ENCODE data around the gene TMEM244. TPM values are rescaled to one million over a fixed set of nuclear protein-coding genes. Genes with fewer than 3 reads are reported as not detected.

TMEM244 gene
- total RNA-seq (2011; cell fraction: chromatin; rRNA removed; ENCODE audit: low replicate concordance) = not detected in 2 replicates
- total RNA-seq (2011; cell fraction: nucleolus; rRNA removed) = not detected in 2 replicates
- not detected in 2 replicates for total RNA-seq (2011; cell fraction: nucleoplasm; rRNA removed)
- total RNA-seq (2014; rRNA removed) (not detected in 2 replicates), total RNA-seq (2014; rRNA removed; fragmentation: Illumina TruSeq; extraction: Trizol) (not detected in 2 replicates), total RNA-seq (2015; rRNA removed; fragmentation: Illumina TruSeq; extraction: Trizol) (not detected in 2 replicates), total RNA-seq (2021) (not detected in 2 replicates), polyA plus RNA-seq (2011; rRNA removed) (not detected in 2 replicates), polyA plus RNA-seq (2014; fragmentation: Illumina TruSeq; extraction: Trizol) (not detected in 2 replicates), polyA plus RNA-seq (2014; fragmentation: Nextera tagmentation; extraction: Ambion mirVana) (not detected), polyA plus RNA-seq (2014; rRNA removed) (not detected in 2 replicates), polyA minus RNA-seq (2011; rRNA and poly(A)+ RNA removed) (not detected in 2 replicates), Bru-seq, nascent RNA (percentile 9 among the genes with signal in this experiment), BruChase-seq, experiment 1, labeled RNA remaining after a 2-hour chase (not detected), BruChase-seq, experiment 2, labeled RNA remaining after a 6-hour chase (percentile 6 among the genes with signal in this experiment)
- not detected in 2 replicates for polyA plus RNA-seq (2011; cell fraction: cytosol; rRNA removed)
- polyA plus RNA-seq (2011; cell fraction: nucleus; rRNA removed) = not detected in 2 replicates
- polyA plus RNA-seq (2012) = not detected in 2 replicates
- polyA minus RNA-seq (2011; cell fraction: cytosol; rRNA and poly(A)+ RNA removed) = not detected in 2 replicates
- polyA minus RNA-seq (2011; cell fraction: nucleus; rRNA and poly(A)+ RNA removed) = not detected in 2 replicates
- long read RNA-seq, experiment 1 = 0 reads
- long read RNA-seq, experiment 2 = 0 reads
- long read RNA-seq, experiment 3 = 0 reads

GRCh38 chr6:129860908-129861665 lies at the start of gene TMEM244:
Gene TMEM244 (minus strand): TSS chr6:129861315. CDS start chr6:129861188, 127 bp downstream.
- peak within 1 kb of the TSS; percentile 49 for H2AFZ ChIP-seq (ENCODE audit: low read depth, low read length)
- H3K27me3 ChIP-seq (ENCODE audit: control insufficient read depth in 2 of 2, insufficient read depth in 2 of 2, low read length in 2 of 2) = no peaks in the 10 kb centered on the region
- no peak within 1 kb of the TSS for H3K4me2 ChIP-seq (ENCODE audit: insufficient read depth, low read length)
- no peaks in the 10 kb centered on the region for H3K9me1 ChIP-seq (ENCODE audit: control insufficient read depth, insufficient read depth, low read length)
- H4K20me1 ChIP-seq (replicated peaks; ENCODE audit: control insufficient read depth, insufficient read depth, low read length) = no peaks in the 10 kb centered on the region
- ATAC-seq (no peak; the same call in 2 of the 3 replicates), DNase-seq (ENCODE audit: extremely low read depth in 1 of 4, low spot score in 3 of 4) (no peak), FAIRE-seq (no peak)
- no peak within 1 kb of the TSS for H3K27ac ChIP-seq (ENCODE audit: extremely low read depth, low read depth, low read length)
- BruUV-seq (replicated peaks) = no TSS peak
- no peaks in the 10 kb centered on the region for H3K36me3 ChIP-seq (ENCODE audit: control insufficient read depth, insufficient read depth, low read length)
- no peaks in the 10 kb centered on the region for H3K79me2 ChIP-seq (ENCODE audit: control insufficient read depth, insufficient read depth, low read length)
- WGBS (ENCODE audit: insufficient coverage, low coverage, missing lambda C conversion rate) = 71% methylated on average over 14 of the region's 14 CpGs
- TF ChIP-seq KDM4B (IDR thresholded peaks at IDR 0.05; ENCODE audit: borderline replicate concordance in 2 of 2, low read depth in 1 of 2) = no peak
- ChIA-PET CTCF (ENCODE audit: low intra/inter-chr PET ratio) (no interaction called here), POLR2A (no interaction called here)
- H3K9me3 ChIP-seq (replicated peaks; ENCODE audit: control insufficient read depth, insufficient read depth, low read depth, low read length) = no peaks in the 10 kb centered on the region; the same call in 1 of the 2 replicates
- in situ Hi-C loops (cut with MboI) (no loop called here), intact Hi-C loops (cut with micrococcal nuclease) (no loop called here)
- H3K4me1 ChIP-seq (replicated peaks in 1 of 2; ENCODE audit: control insufficient read depth in 2 of 2, insufficient read depth in 2 of 2, low read length in 2 of 2) = no peaks in the 10 kb centered on the region
- no peak within 1 kb of the TSS for H3K9ac ChIP-seq (ENCODE audit: insufficient read depth in 1 of 2, low read depth in 2 of 2, low read length in 2 of 2)
- H3K4me3 ChIP-seq = no peak within 1 kb of the TSS

Data from K562 (cell line).